ENCODE results near the gene BAHD1. TPM values are rescaled to one million over a fixed set of nuclear protein-coding genes. Genes with fewer than 3 reads are reported as not detected.

BAHD1 gene
- polyA plus RNA-seq, 1 of the 3 experiments (the other 2 are of a cell fraction), result 5.5 TPM

DNA sequence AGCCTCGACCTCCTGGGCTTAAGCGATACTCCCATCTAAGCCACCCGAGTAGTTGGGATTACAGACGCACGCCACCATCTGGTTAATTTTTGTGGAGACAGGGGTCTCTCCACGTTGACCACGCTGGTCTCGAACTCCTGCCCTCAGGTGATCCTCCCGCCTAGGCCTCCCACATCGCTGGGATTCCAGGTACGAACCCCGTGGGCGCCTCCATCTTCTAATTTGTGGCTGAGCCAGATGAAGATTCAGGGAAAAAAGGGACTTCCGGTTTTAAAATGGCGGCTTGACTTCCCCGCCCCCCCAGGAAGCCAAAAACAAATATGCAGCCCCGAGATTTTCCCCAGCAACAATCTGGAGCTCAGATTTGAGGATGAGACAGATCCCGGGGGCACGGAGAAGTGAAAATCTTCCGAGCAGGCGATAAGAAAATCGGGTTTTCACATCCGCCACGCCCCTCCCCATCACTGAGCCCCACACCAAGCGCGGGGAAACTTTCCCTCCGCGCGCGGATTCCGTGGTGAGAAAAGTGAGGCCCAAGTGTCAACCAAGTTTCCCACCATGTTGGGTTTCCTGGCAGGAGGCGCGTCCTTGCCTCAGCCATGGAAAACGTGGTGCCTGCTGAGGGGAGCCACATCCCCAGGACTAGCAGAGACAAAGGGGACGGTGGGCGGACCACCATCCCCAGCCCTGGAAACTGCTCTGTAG, 45.5 kb downstream of the BAHD1 start:
- Histone ChIP-seq H3K4me1 (ENCODE audit: control insufficient read depth in 1 of 2, insufficient read depth in 2 of 2, low read depth in 1 of 2, low read length in 1 of 2) (peaks cover 0 to 4% of the 10 kb centered on the region in 2 experiments; a peak in 1 of 4 replicates), H4K20me1 (ENCODE audit: insufficient read depth) (no peaks in the 10 kb centered on the region), H3K36me3 (replicated peaks in 1 of 2; ENCODE audit: control insufficient read depth in 1 of 2, insufficient read depth in 2 of 2, low read length in 1 of 2) (no peaks in the 10 kb centered on the region), H3K9me2 (no peaks in the 10 kb centered on the region), H3K27me3 (ENCODE audit: insufficient read depth) (no peaks in the 10 kb centered on the region), H3K9ac (no peak overlapping the region), H3F3A (replicated peaks; ENCODE audit: insufficient read depth) (peaks cover 3% of the 10 kb centered on the region), H2AFZ (ENCODE audit: low read depth) (no peak overlapping the region), H3K27ac (ENCODE audit: low read depth in 2 of 2, low read length in 1 of 2) (no peak overlapping the region), H3K4me2 (no peak overlapping the region), H3K9me3 (no peaks in the 10 kb centered on the region), H3K4me3 (ENCODE audit: low read depth in 2 of 2, low read length in 1 of 2) (no peak overlapping the region), H3K79me2 (ENCODE audit: insufficient read depth) (no peaks in the 10 kb centered on the region)
- DNase-seq, result no peak
- POLR2A ChIA-PET, result no interaction called here
- CTCF ChIA-PET, result no interaction called here
- WGBS (ENCODE audit: low lambda C conversion rate), result 92% methylated on average over 33 of the region's 36 CpGs
- TF ChIP-seq MXI1 (IDR thresholded peaks at IDR 0.05; ENCODE audit: low read depth, low read length), result no peak
- TF ChIP-seq RAD21 (IDR thresholded peaks at IDR 0.05; ENCODE audit: low read length), result no peak
- no peak for TF ChIP-seq ELF1 (IDR thresholded peaks at IDR 0.05)
- no peak for TF ChIP-seq IRF3 (IDR thresholded peaks at IDR 0.05; ENCODE audit: low read depth, low read length)
- no peak for TF ChIP-seq YY1 (IDR thresholded peaks at IDR 0.05; ENCODE audit: low read depth)
- no peak for TF ChIP-seq PBX3 (IDR thresholded peaks at IDR 0.05)
- TF ChIP-seq GABPA (IDR thresholded peaks at IDR 0.05; ENCODE audit: low read depth), result no peak
- no peak for TF ChIP-seq FOXJ3 (CRISPR knock-in tag; IDR thresholded peaks at IDR 0.05)
- no peak for TF ChIP-seq EP300 (IDR thresholded peaks at IDR 0.05; ENCODE audit: borderline replicate concordance in 1 of 2, low read depth in 1 of 2, low read length in 1 of 2)
- TF ChIP-seq, protein P1, sequence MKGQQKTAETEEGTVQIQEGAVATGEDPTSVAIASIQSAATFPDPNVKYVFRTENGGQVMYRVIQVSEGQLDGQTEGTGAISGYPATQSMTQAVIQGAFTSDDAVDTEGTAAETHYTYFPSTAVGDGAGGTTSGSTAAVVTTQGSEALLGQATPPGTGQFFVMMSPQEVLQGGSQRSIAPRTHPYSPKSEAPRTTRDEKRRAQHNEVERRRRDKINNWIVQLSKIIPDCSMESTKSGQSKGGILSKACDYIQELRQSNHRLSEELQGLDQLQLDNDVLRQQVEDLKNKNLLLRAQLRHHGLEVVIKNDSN (IDR thresholded peaks at IDR 0.05; ENCODE audit: borderline replicate concordance, low read depth), result no peak

- Histone ChIP-seq H3K4me2 (no peak overlapping the region), H3K9me3 (no peaks in the 10 kb centered on the region), H3K4me1 (ENCODE audit: control insufficient read depth in 1 of 2, insufficient read depth in 2 of 2, low read depth in 1 of 2, low read length in 1 of 2) (no peaks in the 10 kb centered on the region), H4K20me1 (ENCODE audit: insufficient read depth) (no peaks in the 10 kb centered on the region), H3K27me3 (ENCODE audit: insufficient read depth) (no peaks in the 10 kb centered on the region), H3K9me2 (no peaks in the 10 kb centered on the region), H3K79me2 (ENCODE audit: insufficient read depth) (no peaks in the 10 kb centered on the region), H2AFZ (ENCODE audit: low read depth) (no peak overlapping the region), H3K27ac (ENCODE audit: low read depth in 2 of 2, low read length in 1 of 2) (no peak overlapping the region), H3K4me3 (ENCODE audit: low read depth in 2 of 2, low read length in 1 of 2) (no peak overlapping the region), H3F3A (replicated peaks; ENCODE audit: insufficient read depth) (no peaks in the 10 kb centered on the region), H3K36me3 (replicated peaks in 1 of 2; ENCODE audit: control insufficient read depth in 1 of 2, insufficient read depth in 2 of 2, low read length in 1 of 2) (no peaks in the 10 kb centered on the region), H3K9ac (no peak overlapping the region)
- DNase-seq, result no peak
- no peak for TF ChIP-seq ZBTB33 (IDR thresholded peaks at IDR 0.05; ENCODE audit: borderline replicate concordance, low read depth)
- no peak for TF ChIP-seq GABPA (IDR thresholded peaks at IDR 0.05; ENCODE audit: low read depth)
- TF ChIP-seq NRF1 (IDR thresholded peaks at IDR 0.05; ENCODE audit: low read depth, low read length), result no peak
- 89% methylated on average over 34 of the region's 35 CpGs for WGBS (ENCODE audit: low lambda C conversion rate)
- ChIA-PET POLR2A (no interaction called here), CTCF (no interaction called here)
Observed at GRCh38 chr15:40487816-40488682, 47.3 kb downstream of the BAHD1 start.
